ENCODE data around the gene HOXA11. TPM values are rescaled to one million over a fixed set of nuclear protein-coding genes. Genes with fewer than 3 reads are reported as not detected.

HOXA11 gene
- total RNA-seq, 1 donor from 2014 or later: not detected

GRCh38 chr7:27145165-27145913 is 39.7 kb downstream of the HOXA11 start:
- no peak overlapping the region for H3K4me3 Mint-ChIP-seq
- peaks cover 36% of the 10 kb centered on the region for H3K27me3 Mint-ChIP-seq
- no peaks in the 10 kb centered on the region for H3K36me3 Mint-ChIP-seq (ENCODE audit: low read depth)
- no peak overlapping the region for H3K27ac Mint-ChIP-seq
- intact Hi-C loops (cut with micrococcal nuclease): no loop called here
- H3K9me3 Mint-ChIP-seq: no peaks in the 10 kb centered on the region
- peaks cover 2% of the 10 kb centered on the region for H3K4me1 Mint-ChIP-seq
- no peak for DNase-seq

- no peak for DNase-seq
- no peaks in the 10 kb centered on the region for H3K36me3 Mint-ChIP-seq (ENCODE audit: low read depth)
- H3K4me3 Mint-ChIP-seq: no peak overlapping the region
- intact Hi-C loops (cut with micrococcal nuclease): no loop called here
- no peaks in the 10 kb centered on the region for H3K9me3 Mint-ChIP-seq
- peaks cover 2% of the 10 kb centered on the region for H3K4me1 Mint-ChIP-seq
- peaks cover 32% of the 10 kb centered on the region for H3K27me3 Mint-ChIP-seq
- H3K27ac Mint-ChIP-seq: no peak overlapping the region
Measured at GRCh38 chr7:27144781-27145164, 40.3 kb downstream of the HOXA11 start.

DNA sequence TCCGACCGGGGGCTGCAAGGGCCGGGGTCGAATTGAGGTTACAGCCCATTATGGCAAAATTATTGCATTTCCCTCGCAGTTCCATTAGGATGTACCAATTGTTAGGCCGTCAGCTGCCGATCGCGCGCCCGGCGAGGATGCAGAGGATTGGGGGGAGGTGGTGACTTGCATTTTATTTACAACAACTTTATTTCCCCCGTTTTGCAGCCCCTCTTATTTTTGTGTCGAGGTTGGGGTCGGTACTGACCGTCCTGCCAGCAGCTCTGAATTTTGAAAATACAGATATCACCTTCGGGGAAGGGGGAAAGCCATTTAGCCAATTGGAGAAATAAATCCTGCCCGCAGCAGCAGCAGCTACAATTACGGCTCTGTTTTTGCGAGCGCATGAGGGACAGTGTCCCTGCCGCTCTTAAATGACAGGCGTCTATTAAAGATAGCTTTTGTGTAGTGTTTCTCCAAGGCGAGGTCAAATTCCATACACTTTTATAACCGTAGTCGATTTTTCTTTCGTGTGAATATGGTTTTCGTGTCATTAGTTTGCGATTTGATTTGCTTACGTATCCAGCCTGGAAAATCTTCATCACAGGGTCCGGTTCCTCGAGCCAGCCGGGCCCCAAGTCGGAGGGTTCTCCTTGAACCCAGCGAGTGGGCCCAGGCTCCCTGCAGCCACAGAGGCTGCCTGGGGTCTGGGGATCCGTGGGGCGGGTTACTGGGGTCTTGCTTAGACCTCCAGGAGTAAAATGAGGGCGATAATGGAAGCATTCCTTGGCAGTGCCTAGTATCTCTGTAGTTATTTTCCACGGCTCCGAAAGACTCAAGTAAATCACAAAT is 40.9 kb downstream of the HOXA11 start:
- peaks cover 27% of the 10 kb centered on the region for H3K27me3 Mint-ChIP-seq

DNA sequence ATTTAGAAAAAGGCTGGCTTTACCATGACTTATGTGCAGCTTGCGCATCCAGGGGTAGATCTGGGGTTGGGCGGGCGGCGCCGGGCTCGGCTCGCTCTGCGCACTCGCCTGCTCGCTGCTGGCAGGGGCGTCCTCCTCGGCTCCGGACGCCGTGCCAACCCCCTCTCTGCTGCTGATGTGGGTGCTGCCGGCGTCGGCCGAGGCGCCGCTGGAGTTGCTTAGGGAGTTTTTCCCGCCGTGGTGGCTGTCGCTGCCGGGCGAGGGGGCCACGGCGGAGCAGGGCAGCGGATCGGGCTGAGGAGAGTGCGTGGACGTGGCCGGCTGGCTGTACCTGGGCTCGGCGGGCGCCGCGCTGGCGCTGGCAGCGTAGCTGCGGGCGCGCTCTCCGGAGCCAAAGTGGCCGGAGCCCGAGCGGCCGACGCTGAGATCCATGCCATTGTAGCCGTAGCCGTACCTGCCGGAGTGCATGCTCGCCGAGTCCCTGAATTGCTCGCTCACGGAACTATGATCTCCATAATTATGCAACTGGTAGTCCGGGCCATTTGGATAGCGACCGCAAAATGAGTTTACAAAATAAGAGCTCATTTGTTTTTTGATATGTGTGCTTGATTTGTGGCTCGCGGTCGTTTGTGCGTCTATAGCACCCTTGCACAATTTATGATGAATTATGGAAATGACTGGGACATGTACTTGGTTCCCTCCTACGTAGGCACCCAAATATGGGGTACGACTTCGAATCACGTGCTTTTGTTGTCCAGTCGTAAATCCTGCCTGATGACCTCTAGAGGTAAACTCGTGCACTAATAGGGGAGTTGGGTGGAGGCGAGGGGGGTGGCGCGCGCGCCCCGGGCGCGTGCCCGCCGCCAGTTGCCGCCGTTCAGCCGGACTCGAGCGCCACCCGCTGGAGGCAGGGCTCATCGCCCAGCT is 41.7 kb downstream of the HOXA11 start, which contains the start of gene HOXA5:
Gene HOXA5, minus strand, starts transcription at position 659 of the 927 bp plus-strand sequence. Its CDS starts 74 bp downstream, at position 585.
- Mint-ChIP-seq H3K27me3 (peaks cover 24% of the 10 kb centered on the region), H3K27ac (no peak within 1 kb of the TSS)

More for the DNA sequence above, 40.9 kb downstream of the HOXA11 start:
- Mint-ChIP-seq H3K27ac (no peak overlapping the region), H3K4me1 (peaks cover 2% of the 10 kb centered on the region), H3K36me3 (ENCODE audit: low read depth) (no peaks in the 10 kb centered on the region), H3K9me3 (no peaks in the 10 kb centered on the region), H3K4me3 (no peak overlapping the region)
- no peak for DNase-seq
- intact Hi-C loops (cut with micrococcal nuclease): no loop called here

DNA sequence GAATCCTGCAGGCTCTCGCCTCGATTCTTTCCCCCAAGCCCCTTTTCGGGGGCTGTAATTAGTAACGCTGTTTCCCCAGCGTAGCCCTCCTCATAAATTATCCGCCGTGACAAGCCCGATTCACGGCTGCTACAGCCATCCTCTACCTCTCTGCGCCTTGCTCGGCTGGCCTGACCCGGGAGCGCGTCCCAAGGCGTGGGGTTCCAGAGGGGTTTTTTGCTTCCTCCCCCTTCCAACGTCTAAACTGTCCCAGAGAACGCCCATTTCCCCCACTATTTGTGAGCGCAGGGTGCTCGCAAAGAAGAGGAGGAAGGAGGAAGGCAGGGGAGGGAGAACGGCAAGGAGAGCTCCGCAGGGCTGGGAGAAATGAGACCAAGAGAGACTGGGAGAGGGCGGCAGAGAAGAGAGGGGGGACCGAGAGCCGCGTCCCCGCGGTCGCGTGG is 42.4 kb downstream of the HOXA11 start:
- Mint-ChIP-seq H3K4me1 (no peaks in the 10 kb centered on the region), H3K4me3 (no peak overlapping the region), H3K9me3 (no peaks in the 10 kb centered on the region), H3K36me3 (ENCODE audit: low read depth) (no peaks in the 10 kb centered on the region), H3K27ac (no peak overlapping the region), H3K27me3 (peaks cover 25% of the 10 kb centered on the region)
- DNase-seq: no peak
- intact Hi-C loops (cut with micrococcal nuclease): no loop called here

More for the DNA sequence above, 41.7 kb downstream of the HOXA11 start, which contains the start of gene HOXA5:
- Mint-ChIP-seq H3K36me3 (ENCODE audit: low read depth) (no peaks in the 10 kb centered on the region), H3K4me3 (no peak within 1 kb of the TSS), H3K9me3 (no peaks in the 10 kb centered on the region), H3K4me1 (peaks cover 2% of the 10 kb centered on the region)
- intact Hi-C loops (cut with micrococcal nuclease): no loop called here
- no peak for DNase-seq

GRCh38 chr7:27141923-27142579 is 43.0 kb downstream of the HOXA11 start:
- H3K27ac Mint-ChIP-seq: no peak overlapping the region
- intact Hi-C loops (cut with micrococcal nuclease): no loop called here
- H3K4me3 Mint-ChIP-seq: no peak overlapping the region
- no peaks in the 10 kb centered on the region for H3K36me3 Mint-ChIP-seq (ENCODE audit: low read depth)
- DNase-seq: no peak
- peaks cover 26% of the 10 kb centered on the region for H3K27me3 Mint-ChIP-seq
- no peaks in the 10 kb centered on the region for H3K9me3 Mint-ChIP-seq
- no peaks in the 10 kb centered on the region for H3K4me1 Mint-ChIP-seq

DNA sequence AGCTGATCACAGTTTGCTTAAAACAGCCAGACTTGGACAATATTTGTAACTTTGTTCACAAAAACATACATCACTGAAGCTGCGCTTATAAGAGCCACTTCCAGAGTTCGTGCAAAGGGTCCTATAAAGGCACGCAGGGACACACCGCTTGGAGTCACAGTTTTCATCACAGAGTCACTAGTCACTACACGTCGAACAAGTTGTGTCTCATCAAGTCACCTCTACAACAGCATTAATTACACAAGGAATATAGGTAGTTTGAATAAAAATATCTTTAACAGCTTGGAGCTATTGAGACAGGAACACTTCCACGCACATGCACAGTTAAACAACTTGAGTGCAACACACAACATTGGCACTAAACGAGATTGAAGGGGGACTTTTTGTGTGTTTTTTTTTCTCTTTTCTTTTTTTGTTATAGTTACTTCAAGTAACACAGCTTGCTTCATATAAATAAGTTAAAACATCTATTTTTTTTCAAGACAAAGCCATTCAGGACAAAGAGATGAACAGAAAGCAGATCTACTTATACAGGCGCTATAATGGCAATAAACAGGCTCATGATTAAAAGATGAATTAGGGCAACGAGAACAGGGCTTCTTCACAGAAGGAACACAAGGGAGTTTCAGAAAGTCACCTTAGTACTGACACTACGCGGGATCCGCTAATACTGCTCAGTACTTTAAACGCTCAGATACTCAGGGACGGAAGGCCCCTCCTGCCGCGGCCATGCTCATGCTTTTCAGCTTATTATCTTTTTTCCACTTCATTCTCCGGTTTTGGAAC is 43.7 kb downstream of the HOXA11 start:
- Mint-ChIP-seq H3K27me3 (peaks cover 23% of the 10 kb centered on the region), H3K36me3 (ENCODE audit: low read depth) (no peaks in the 10 kb centered on the region), H3K27ac (no peak overlapping the region), H3K9me3 (no peaks in the 10 kb centered on the region), H3K4me3 (no peak overlapping the region), H3K4me1 (no peaks in the 10 kb centered on the region)
- intact Hi-C loops (cut with micrococcal nuclease): no loop called here
- DNase-seq: no peak

GRCh38 chr7:27140126-27140857 is 44.7 kb downstream of the HOXA11 start:
- Mint-ChIP-seq H3K36me3 (ENCODE audit: low read depth) (no peaks in the 10 kb centered on the region), H3K27me3 (peaks cover 27% of the 10 kb centered on the region), H3K9me3 (no peaks in the 10 kb centered on the region), H3K4me3 (no peak overlapping the region), H3K27ac (no peak overlapping the region), H3K4me1 (no peaks in the 10 kb centered on the region)
- DNase-seq: no peak
- intact Hi-C loops (cut with micrococcal nuclease): no loop called here

GRCh38 chr7:27139334-27140125 is 45.5 kb downstream of the HOXA11 start:
- H3K9me3 Mint-ChIP-seq: no peaks in the 10 kb centered on the region
- H3K36me3 Mint-ChIP-seq (ENCODE audit: low read depth): no peaks in the 10 kb centered on the region
- no peak for DNase-seq
- H3K4me1 Mint-ChIP-seq: peaks cover 6% of the 10 kb centered on the region
- intact Hi-C loops (cut with micrococcal nuclease): no loop called here
- no peak overlapping the region for H3K27ac Mint-ChIP-seq
- no peak overlapping the region for H3K4me3 Mint-ChIP-seq
- peaks cover 32% of the 10 kb centered on the region for H3K27me3 Mint-ChIP-seq

- Mint-ChIP-seq H3K4me3 (no peak overlapping the region), H3K27me3 (peaks cover 34% of the 10 kb centered on the region), H3K36me3 (ENCODE audit: low read depth) (no peaks in the 10 kb centered on the region), H3K27ac (no peak overlapping the region), H3K4me1 (peaks cover 12% of the 10 kb centered on the region), H3K9me3 (no peaks in the 10 kb centered on the region)
- DNase-seq: no peak
- intact Hi-C loops (cut with micrococcal nuclease): no loop called here
Measured at GRCh38 chr7:27138985-27139333, 46.1 kb downstream of the HOXA11 start.

DNA sequence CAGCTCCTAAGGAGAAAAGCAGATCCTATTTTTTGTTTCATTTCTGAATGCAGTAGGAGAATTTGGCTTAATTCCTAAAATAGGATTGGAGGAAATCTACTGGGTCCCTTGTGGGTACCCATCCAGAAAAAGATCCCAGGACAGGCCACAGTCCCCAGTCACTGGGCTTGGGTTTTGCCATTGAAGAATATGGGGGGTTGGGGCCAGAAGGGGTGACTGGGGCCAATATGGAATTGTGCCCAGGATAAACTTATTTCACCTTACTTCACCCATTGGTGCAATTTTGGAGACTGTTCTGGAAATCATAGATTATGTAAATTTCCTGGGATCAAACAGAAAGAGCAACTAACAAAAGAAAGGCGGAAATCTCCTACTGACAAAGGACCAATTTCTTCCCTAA is 46.6 kb downstream of the HOXA11 start:
- no peak for DNase-seq
- no peak overlapping the region for H3K4me3 Mint-ChIP-seq
- no peaks in the 10 kb centered on the region for H3K36me3 Mint-ChIP-seq (ENCODE audit: low read depth)
- no peaks in the 10 kb centered on the region for H3K9me3 Mint-ChIP-seq
- no peak overlapping the region for H3K27ac Mint-ChIP-seq
- intact Hi-C loops (cut with micrococcal nuclease): no loop called here
- peaks cover 34% of the 10 kb centered on the region for H3K27me3 Mint-ChIP-seq
- H3K4me1 Mint-ChIP-seq: peaks cover 14% of the 10 kb centered on the region
